KOPT-K1 (cell line): ENCODE results near the gene MYT1.
"Not testable (repeated sequence)": the region's sequence is repeated elsewhere in the genome, so short reads cannot be mapped to it uniquely, and the experiment has no call there.

Source experiments
- H3K27ac ChIP-seq: fragments of 200-600 bp; sonication (generic); 2 replicates; pipeline ENCODE4 v1.5.1; 2016; ENCODE audit warnings: antibody characterized with exemption, mild to moderate bottlenecking, low read depth, low read length; ENCODE audit not compliant: poor library complexity, severe bottlenecking
- H3K36me3 ChIP-seq: fragments of 200-600 bp; sonication (generic); 2 replicates; pipeline ENCODE4 v1.5.1; 2017; ENCODE audit warnings: antibody characterized with exemption, mild to moderate bottlenecking, low read length, moderate library complexity; ENCODE audit not compliant: insufficient read depth
- H3K9me3 ChIP-seq: fragments of 200-600 bp; sonication (generic); 2 replicates; pipeline ENCODE4 v1.5.1; 2017; ENCODE audit warnings: antibody characterized with exemption, low read length, mild to moderate bottlenecking; ENCODE audit not compliant: insufficient read depth, poor library complexity, severe bottlenecking

Gene MYT1

GRCh38 chr20:64133951-64134407, 30.3 kb upstream of the MYT1 start:
- Histone ChIP-seq H3K27ac (no peak overlapping the region), H3K36me3 (no peaks in the 10 kb centered on the region), H3K9me3 (peaks cover 2% of the 10 kb centered on the region)

GRCh38 chr20:64134744-64135143, 29.5 kb upstream of the MYT1 start:
- not testable (repeated sequence) for H3K36me3 ChIP-seq, H3K9me3 ChIP-seq, H3K27ac ChIP-seq

- H3K27ac ChIP-seq = no peak overlapping the region
- H3K36me3 ChIP-seq = no peaks in the 10 kb centered on the region
- H3K9me3 ChIP-seq = no peaks in the 10 kb centered on the region
Measured at GRCh38 chr20:64136004-64136710, 28.1 kb upstream of the MYT1 start.

- Histone ChIP-seq H3K27ac (no peak overlapping the region), H3K36me3 (no peaks in the 10 kb centered on the region), H3K9me3 (no peaks in the 10 kb centered on the region)
Measured at GRCh38 chr20:64137598-64138031, 26.6 kb upstream of the MYT1 start.

- Histone ChIP-seq H3K36me3 (no peaks in the 10 kb centered on the region), H3K27ac (no peak overlapping the region), H3K9me3 (no peaks in the 10 kb centered on the region)
Measured at GRCh38 chr20:64138276-64138815, 25.9 kb upstream of the MYT1 start.

GRCh38 chr20:64139199-64140060, 24.8 kb upstream of the MYT1 start:
- H3K9me3 ChIP-seq = peaks cover 4% of the 10 kb centered on the region
- H3K27ac ChIP-seq = no peak overlapping the region
- no peaks in the 10 kb centered on the region for H3K36me3 ChIP-seq

- H3K9me3 ChIP-seq = peaks cover 12% of the 10 kb centered on the region
- H3K27ac ChIP-seq = no peak overlapping the region
- no peaks in the 10 kb centered on the region for H3K36me3 ChIP-seq
Measured at GRCh38 chr20:64140061-64140931, 24.0 kb upstream of the MYT1 start.

GRCh38 chr20:64140956-64141355, 23.3 kb upstream of the MYT1 start:
- Histone ChIP-seq H3K36me3 (no peaks in the 10 kb centered on the region), H3K27ac (no peak overlapping the region), H3K9me3 (peaks cover 17% of the 10 kb centered on the region)

GRCh38 chr20:64142590-64142989, 21.7 kb upstream of the MYT1 start:
- no peaks in the 10 kb centered on the region for H3K36me3 ChIP-seq
- H3K9me3 ChIP-seq = peaks cover 17% of the 10 kb centered on the region
- no peak overlapping the region for H3K27ac ChIP-seq

GRCh38 chr20:64143018-64143801, 21.0 kb upstream of the MYT1 start:
- H3K27ac ChIP-seq = no peak overlapping the region
- no peaks in the 10 kb centered on the region for H3K36me3 ChIP-seq

GRCh38 chr20:64144144-64144912, 19.9 kb upstream of the MYT1 start:
- Histone ChIP-seq H3K36me3 (no peaks in the 10 kb centered on the region), H3K9me3 (peaks cover 17% of the 10 kb centered on the region), H3K27ac (no peak overlapping the region)

More at GRCh38 chr20:64143018-64143801, 21.0 kb upstream of the MYT1 start:
- peaks cover 17% of the 10 kb centered on the region for H3K9me3 ChIP-seq

- Histone ChIP-seq H3K9me3 (peaks cover 17% of the 10 kb centered on the region), H3K36me3 (no peaks in the 10 kb centered on the region), H3K27ac (no peak overlapping the region)
Measured at GRCh38 chr20:64145458-64146300, 18.6 kb upstream of the MYT1 start.
